ENCODE results near the gene CDH5.

Gene CDH5

GRCh38 chr16:66380421-66380820, 13.9 kb downstream of the CDH5 start:
- H3K27me3 ChIP-seq (replicated peaks in 2 of 5; ENCODE audit: control insufficient read depth in 4 of 5, insufficient read depth in 5 of 5, low read length in 4 of 5) = no peaks in the 10 kb centered on the region
- no peak overlapping the region for H3K27ac ChIP-seq (ENCODE audit: insufficient read depth in 1 of 2, low read depth in 1 of 2, low read length in 2 of 2, poor library complexity in 1 of 2, severe bottlenecking in 2 of 2)
- H3K4me3 ChIP-seq (ENCODE audit: control insufficient read depth in 1 of 7, extremely low read depth in 1 of 7, insufficient read depth in 4 of 7, low read depth in 2 of 7, low read length in 6 of 7) = no peak overlapping the region
- 79% methylated on average over 3 of the region's 3 CpGs for WGBS (ENCODE audit: insufficient coverage)
- CTCF ChIA-PET = no interaction called here
- no peak for DNase-seq
- POLR2A ChIA-PET = no interaction called here
- no peaks in the 10 kb centered on the region for H3K4me1 ChIP-seq (ENCODE audit: control extremely low read depth in 1 of 4, control insufficient read depth in 4 of 4, insufficient read depth in 4 of 4, low read length in 3 of 4)
- no peaks in the 10 kb centered on the region for H3K9me3 ChIP-seq (ENCODE audit: control extremely low read depth in 1 of 5, control insufficient read depth in 4 of 5, insufficient read depth in 2 of 5, low read depth in 1 of 5, low read length in 4 of 5)
- H3K36me3 ChIP-seq (ENCODE audit: control insufficient read depth in 4 of 4, insufficient read depth in 4 of 4, low read length in 3 of 4) = no peaks in the 10 kb centered on the region

GRCh38 chr16:66381585-66382170, 15.2 kb downstream of the CDH5 start:
- ChIA-PET CTCF (interaction anchor here (0.7 to 0.8 kb wide), 2 partner anchors 11 to 24 kb away, joined by 3 read pairs; no protein-coding TSS in a partner anchor), POLR2A (no interaction called here)
- WGBS (ENCODE audit: insufficient coverage) = 70% methylated on average over 4 of the region's 5 CpGs
- no peaks in the 10 kb centered on the region for H3K4me1 ChIP-seq (ENCODE audit: control extremely low read depth in 1 of 4, control insufficient read depth in 4 of 4, insufficient read depth in 4 of 4, low read length in 3 of 4)
- H3K9me3 ChIP-seq (ENCODE audit: control extremely low read depth in 1 of 5, control insufficient read depth in 4 of 5, insufficient read depth in 2 of 5, low read depth in 1 of 5, low read length in 4 of 5) = no peaks in the 10 kb centered on the region
- no peaks in the 10 kb centered on the region for H3K27me3 ChIP-seq (replicated peaks in 2 of 5; ENCODE audit: control insufficient read depth in 4 of 5, insufficient read depth in 5 of 5, low read length in 4 of 5)
- DNase-seq = no peak
- no peaks in the 10 kb centered on the region for H3K36me3 ChIP-seq (ENCODE audit: control insufficient read depth in 4 of 4, insufficient read depth in 4 of 4, low read length in 3 of 4)
- H3K4me3 ChIP-seq (ENCODE audit: control insufficient read depth in 1 of 7, extremely low read depth in 1 of 7, insufficient read depth in 4 of 7, low read depth in 2 of 7, low read length in 6 of 7) = no peak overlapping the region
- H3K27ac ChIP-seq (ENCODE audit: insufficient read depth in 1 of 2, low read depth in 1 of 2, low read length in 2 of 2, poor library complexity in 1 of 2, severe bottlenecking in 2 of 2) = no peak overlapping the region

GRCh38 chr16:66382171-66382965, 15.9 kb downstream of the CDH5 start:
- no peak for DNase-seq
- CTCF ChIA-PET = interaction anchor here (0.8 kb wide), 1 partner anchor 12 kb away, joined by 3 read pairs; no protein-coding TSS in a partner anchor
- Histone ChIP-seq H3K4me1 (ENCODE audit: control extremely low read depth in 1 of 4, control insufficient read depth in 4 of 4, insufficient read depth in 4 of 4, low read length in 3 of 4) (no peaks in the 10 kb centered on the region), H3K27ac (ENCODE audit: insufficient read depth in 1 of 2, low read depth in 1 of 2, low read length in 2 of 2, poor library complexity in 1 of 2, severe bottlenecking in 2 of 2) (no peak overlapping the region), H3K27me3 (replicated peaks in 2 of 5; ENCODE audit: control insufficient read depth in 4 of 5, insufficient read depth in 5 of 5, low read length in 4 of 5) (no peaks in the 10 kb centered on the region), H3K4me3 (ENCODE audit: control insufficient read depth in 1 of 7, extremely low read depth in 1 of 7, insufficient read depth in 4 of 7, low read depth in 2 of 7, low read length in 6 of 7) (no peak overlapping the region), H3K9me3 (ENCODE audit: control extremely low read depth in 1 of 5, control insufficient read depth in 4 of 5, insufficient read depth in 2 of 5, low read depth in 1 of 5, low read length in 4 of 5) (no peaks in the 10 kb centered on the region), H3K36me3 (ENCODE audit: control insufficient read depth in 4 of 4, insufficient read depth in 4 of 4, low read length in 3 of 4) (no peaks in the 10 kb centered on the region)
- WGBS (ENCODE audit: insufficient coverage) = 94% methylated on average over 12 of the region's 13 CpGs
- POLR2A ChIA-PET = no interaction called here

- Histone ChIP-seq H3K36me3 (ENCODE audit: control insufficient read depth in 4 of 4, insufficient read depth in 4 of 4, low read length in 3 of 4) (no peaks in the 10 kb centered on the region), H3K9me3 (ENCODE audit: control extremely low read depth in 1 of 5, control insufficient read depth in 4 of 5, insufficient read depth in 2 of 5, low read depth in 1 of 5, low read length in 4 of 5) (no peaks in the 10 kb centered on the region), H3K27ac (ENCODE audit: insufficient read depth in 1 of 2, low read depth in 1 of 2, low read length in 2 of 2, poor library complexity in 1 of 2, severe bottlenecking in 2 of 2) (no peak overlapping the region), H3K4me3 (ENCODE audit: control insufficient read depth in 1 of 7, extremely low read depth in 1 of 7, insufficient read depth in 4 of 7, low read depth in 2 of 7, low read length in 6 of 7) (no peak overlapping the region), H3K27me3 (replicated peaks in 2 of 5; ENCODE audit: control insufficient read depth in 4 of 5, insufficient read depth in 5 of 5, low read length in 4 of 5) (no peaks in the 10 kb centered on the region), H3K4me1 (ENCODE audit: control extremely low read depth in 1 of 4, control insufficient read depth in 4 of 4, insufficient read depth in 4 of 4, low read length in 3 of 4) (no peaks in the 10 kb centered on the region)
- CTCF ChIA-PET = interaction anchor here (2.5 kb wide), 1 partner anchor 22 kb away, joined by 9 read pairs; no protein-coding TSS in a partner anchor
- 100% methylated on average over 2 of the region's 3 CpGs for WGBS (ENCODE audit: insufficient coverage)
- POLR2A ChIA-PET = no interaction called here
- no peak for DNase-seq
Observed at GRCh38 chr16:66382966-66383299, 16.4 kb downstream of the CDH5 start.

GRCh38 chr16:66383551-66383950, 17.1 kb downstream of the CDH5 start:
- DNase-seq = no peak
- 94% methylated on average over 4 of the region's 4 CpGs for WGBS (ENCODE audit: insufficient coverage)
- POLR2A ChIA-PET = no interaction called here
- Histone ChIP-seq H3K9me3 (ENCODE audit: control extremely low read depth in 1 of 5, control insufficient read depth in 4 of 5, insufficient read depth in 2 of 5, low read depth in 1 of 5, low read length in 4 of 5) (no peaks in the 10 kb centered on the region), H3K36me3 (ENCODE audit: control insufficient read depth in 4 of 4, insufficient read depth in 4 of 4, low read length in 3 of 4) (no peaks in the 10 kb centered on the region), H3K27ac (ENCODE audit: insufficient read depth in 1 of 2, low read depth in 1 of 2, low read length in 2 of 2, poor library complexity in 1 of 2, severe bottlenecking in 2 of 2) (no peak overlapping the region), H3K4me1 (ENCODE audit: control extremely low read depth in 1 of 4, control insufficient read depth in 4 of 4, insufficient read depth in 4 of 4, low read length in 3 of 4) (no peaks in the 10 kb centered on the region), H3K4me3 (ENCODE audit: control insufficient read depth in 1 of 7, extremely low read depth in 1 of 7, insufficient read depth in 4 of 7, low read depth in 2 of 7, low read length in 6 of 7) (no peak overlapping the region), H3K27me3 (replicated peaks in 2 of 5; ENCODE audit: control insufficient read depth in 4 of 5, insufficient read depth in 5 of 5, low read length in 4 of 5) (no peaks in the 10 kb centered on the region)
- CTCF ChIA-PET = interaction anchor here (1.2 to 2.5 kb wide), 2 partner anchors 22 to 77 kb away, joined by 3 to 9 read pairs; no protein-coding TSS in a partner anchor

- WGBS (ENCODE audit: insufficient coverage) = 100% methylated on average over 2 of the region's 4 CpGs
- no peaks in the 10 kb centered on the region for H3K27me3 ChIP-seq (replicated peaks in 2 of 5; ENCODE audit: control insufficient read depth in 4 of 5, insufficient read depth in 5 of 5, low read length in 4 of 5)
- CTCF ChIA-PET = interaction anchor here (0.8 to 2.5 kb wide), 3 partner anchors 14 to 143 kb away, joined by 4 to 9 read pairs (median 7); no protein-coding TSS in a partner anchor
Observed at GRCh38 chr16:66385415-66385814, 18.9 kb downstream of the CDH5 start.

More at GRCh38 chr16:66385415-66385814, 18.9 kb downstream of the CDH5 start:
- Histone ChIP-seq H3K27ac (ENCODE audit: insufficient read depth in 1 of 2, low read depth in 1 of 2, low read length in 2 of 2, poor library complexity in 1 of 2, severe bottlenecking in 2 of 2) (no peak overlapping the region), H3K36me3 (ENCODE audit: control insufficient read depth in 4 of 4, insufficient read depth in 4 of 4, low read length in 3 of 4) (no peaks in the 10 kb centered on the region), H3K4me3 (ENCODE audit: control insufficient read depth in 1 of 7, extremely low read depth in 1 of 7, insufficient read depth in 4 of 7, low read depth in 2 of 7, low read length in 6 of 7) (no peak overlapping the region), H3K4me1 (ENCODE audit: control extremely low read depth in 1 of 4, control insufficient read depth in 4 of 4, insufficient read depth in 4 of 4, low read length in 3 of 4) (no peaks in the 10 kb centered on the region), H3K9me3 (ENCODE audit: control extremely low read depth in 1 of 5, control insufficient read depth in 4 of 5, insufficient read depth in 2 of 5, low read depth in 1 of 5, low read length in 4 of 5) (no peaks in the 10 kb centered on the region)
- POLR2A ChIA-PET = no interaction called here
- no peak for DNase-seq
